MM.1S (cell line): ENCODE results near the gene CLIC2.

Experiments
- CTCF ChIP-seq: fragments of 300-600 bp; sonication (generic); IDR thresholded peaks from 2 replicates; pipeline ENCODE4 v1.5.1; 2016; ENCODE audit warnings: antibody characterized with exemption, low read length, mixed read lengths
- EZH2 ChIP-seq: fragments of 300-600 bp; sonication (generic); optimal IDR thresholded peaks from 2 replicates; pipeline ENCODE3; 2017; ENCODE audit warnings: low read depth, mild to moderate bottlenecking, antibody characterized with exemption, low read length, mixed read lengths

GRCh38 chrX:155326610-155327009 is 7.8 kb downstream of the CLIC2 start:
- TF ChIP-seq CTCF (no peak), EZH2 (no peak)
